Stimulated activated CD8-positive, alpha-beta memory T cell treated with anti-CD3 and anti-CD28 coated beads, Interleukin-7, amount 100 ng/mL, for 1 hour (primary cell): ENCODE data around the gene LDHB.
"Not testable (repeated sequence)": the region's sequence is repeated elsewhere in the genome, so short reads cannot be mapped to it uniquely, and the experiment has no call there.

Experiments used
- DNase-seq, 2 donors: peaks; one replicate each; pipeline ENCODE4 v3.0.0-alpha.2; 2020; ENCODE audit warnings: low read depth in 2 of 2

The LDHB gene

DNA sequence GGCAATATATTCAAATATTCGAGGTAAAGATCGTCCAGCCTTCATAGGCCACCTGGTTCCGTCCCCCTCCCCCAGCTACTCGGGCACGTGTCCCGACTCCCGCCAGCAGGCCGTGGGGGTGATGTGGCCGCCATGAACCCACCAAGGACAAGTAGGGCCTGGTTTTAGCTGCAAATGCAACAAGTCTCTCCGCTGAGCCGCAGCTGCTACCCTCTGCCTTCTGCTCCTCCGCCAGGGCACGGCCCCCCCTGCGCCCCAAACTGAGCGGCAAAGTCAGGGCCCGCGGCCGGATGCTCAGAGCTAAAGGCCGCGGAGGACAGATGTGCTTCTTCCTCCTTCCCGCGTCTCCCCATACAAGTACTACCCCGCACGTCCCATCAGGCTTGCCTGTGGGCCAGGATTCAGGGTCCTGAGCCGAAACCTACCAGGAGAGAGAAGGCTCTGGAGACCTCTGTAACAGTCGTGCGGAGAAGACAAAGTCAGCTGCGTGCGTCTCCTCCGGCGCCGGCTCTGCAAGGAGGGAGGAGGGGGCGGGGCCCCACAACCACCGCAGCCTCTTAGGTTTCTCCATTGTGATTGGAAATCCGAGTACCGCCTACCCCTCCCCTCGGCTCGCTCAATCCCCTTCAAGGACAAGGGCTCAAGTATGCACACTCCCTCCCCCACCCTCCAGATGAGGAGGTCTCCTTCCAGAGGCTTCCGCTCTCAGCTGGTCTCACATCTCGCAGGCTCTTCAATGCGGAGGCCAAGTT is at the start of gene LDHB:
TSS of gene LDHB (minus strand) at position 517 of the 752 bp plus-strand sequence. CDS start 3,171 bp downstream, outside the sequence.
- DNase-seq, result peak; percentile 80 to 88

- no peak for DNase-seq
Observed at GRCh38 chr12:21704847-21705246, 47.2 kb upstream of the LDHB start.

- DNase-seq, result no peak
Observed at GRCh38 chr12:21699851-21700250, 42.2 kb upstream of the LDHB start.

GRCh38 chr12:21697904-21698630 is 40.4 kb upstream of the LDHB start:
- DNase-seq, result no peak

DNA sequence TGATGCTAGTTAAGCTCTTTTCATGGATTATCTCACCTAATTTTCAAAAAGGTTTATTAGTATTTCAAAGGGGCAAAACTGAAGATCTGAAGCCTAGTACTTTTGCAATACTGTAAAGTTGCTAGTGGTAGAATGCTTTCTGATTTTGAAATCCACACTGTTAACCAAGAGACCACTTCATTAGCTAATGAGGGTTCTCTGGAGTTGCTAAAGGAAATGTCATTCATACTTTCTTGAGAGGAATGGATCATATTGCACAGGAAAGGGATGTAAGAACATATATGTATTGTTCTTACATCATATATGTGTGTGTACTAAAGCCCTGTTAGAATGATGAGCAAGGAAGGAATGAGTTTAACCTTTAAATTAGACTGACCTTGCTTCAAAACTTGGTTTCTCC is 39.0 kb upstream of the LDHB start:
- DNase-seq, result no peak

- DNase-seq, result no peak
Observed at GRCh38 chr12:21695986-21696385, 38.3 kb upstream of the LDHB start.

DNA sequence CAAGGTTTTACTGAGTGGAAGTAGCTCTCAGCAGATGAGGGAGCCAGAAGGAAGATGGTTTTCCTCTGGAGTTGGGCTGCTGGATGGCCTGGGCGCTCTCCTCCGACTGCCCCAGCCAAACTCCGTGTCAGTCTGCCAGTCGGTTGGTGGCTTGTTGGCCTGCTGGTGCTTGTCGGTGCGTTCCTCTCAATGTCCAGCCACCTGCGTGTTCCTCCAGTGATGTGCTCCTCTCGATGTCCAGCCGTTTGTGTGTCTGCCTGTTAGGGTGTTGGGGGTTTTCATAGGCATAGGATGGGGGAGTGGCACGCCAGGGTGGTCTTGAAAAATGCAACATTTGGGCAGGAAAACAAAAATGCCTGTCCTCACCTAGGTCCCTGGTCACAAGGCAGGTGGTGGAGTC is 37.0 kb upstream of the LDHB start:
- no peak for DNase-seq

- no peak for DNase-seq
Observed at GRCh38 chr12:21691515-21691914, 33.9 kb upstream of the LDHB start.

GRCh38 chr12:21690704-21691368 is 33.2 kb upstream of the LDHB start:
- no peak for DNase-seq

DNA sequence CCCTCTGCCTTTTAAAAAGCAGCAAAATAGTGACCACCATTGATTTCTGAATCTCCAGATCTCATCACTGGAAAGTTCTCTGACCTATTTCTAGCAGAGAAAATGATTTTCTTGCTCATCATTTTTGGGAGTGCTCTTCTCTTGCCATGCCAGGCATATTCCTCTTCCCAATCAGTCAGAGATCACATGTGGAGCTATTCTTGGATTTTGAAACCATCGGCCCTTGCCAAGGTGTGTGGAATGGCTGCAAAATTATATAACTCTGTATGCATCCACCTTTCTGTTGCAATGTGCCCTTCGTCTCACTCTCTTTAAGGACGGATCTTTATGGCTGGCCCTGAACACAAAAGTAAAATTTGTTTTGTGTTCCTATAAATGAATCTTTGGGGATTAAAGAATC is 25.5 kb upstream of the LDHB start:
- no peak for DNase-seq

- no peak for DNase-seq
Observed at GRCh38 chr12:21678959-21679358, 21.3 kb upstream of the LDHB start.

- no peak for DNase-seq
Observed at GRCh38 chr12:21677622-21678277, 20.1 kb upstream of the LDHB start.

DNA sequence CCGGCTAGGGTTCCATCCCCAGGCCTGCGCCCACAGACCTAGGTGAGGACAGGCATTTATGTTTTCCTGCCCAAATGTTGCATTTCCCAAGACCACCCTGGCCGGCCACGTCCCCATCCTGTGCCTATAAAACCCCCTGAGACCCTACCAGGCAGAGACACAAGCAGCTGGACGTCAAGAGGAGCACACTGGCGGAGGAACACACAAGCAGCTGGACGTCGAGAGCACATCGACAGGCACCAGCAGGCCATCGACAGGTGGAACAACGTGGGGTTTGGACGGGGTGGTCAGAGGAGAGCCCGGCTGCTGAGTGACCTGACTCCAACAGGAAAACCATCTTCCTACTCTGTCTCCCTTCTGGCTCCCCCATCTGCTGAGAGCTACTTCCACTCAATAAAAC is 19.6 kb upstream of the LDHB start:
- DNase-seq, result no peak

DNA sequence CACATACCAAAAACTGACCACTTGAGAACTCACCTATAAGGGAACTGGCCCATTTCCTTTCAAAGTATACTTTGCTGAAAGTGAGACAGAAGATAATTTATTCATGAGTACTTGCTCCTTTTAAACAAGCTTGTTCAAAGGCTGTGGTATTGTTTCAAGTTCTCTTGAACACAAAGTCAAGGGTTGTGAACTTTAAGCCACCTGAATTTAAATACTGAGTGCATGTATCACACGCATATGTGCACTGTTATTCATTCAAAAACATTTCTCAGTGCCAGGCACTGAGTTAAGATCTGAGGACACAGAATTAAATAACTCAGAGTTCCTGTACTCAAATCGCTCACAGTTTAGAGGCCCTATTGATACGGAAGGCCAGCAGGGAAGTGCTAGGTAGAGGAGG is 19.1 kb upstream of the LDHB start:
- no peak for DNase-seq

GRCh38 chr12:21675641-21676040 is 18.0 kb upstream of the LDHB start:
- no peak for DNase-seq

DNA sequence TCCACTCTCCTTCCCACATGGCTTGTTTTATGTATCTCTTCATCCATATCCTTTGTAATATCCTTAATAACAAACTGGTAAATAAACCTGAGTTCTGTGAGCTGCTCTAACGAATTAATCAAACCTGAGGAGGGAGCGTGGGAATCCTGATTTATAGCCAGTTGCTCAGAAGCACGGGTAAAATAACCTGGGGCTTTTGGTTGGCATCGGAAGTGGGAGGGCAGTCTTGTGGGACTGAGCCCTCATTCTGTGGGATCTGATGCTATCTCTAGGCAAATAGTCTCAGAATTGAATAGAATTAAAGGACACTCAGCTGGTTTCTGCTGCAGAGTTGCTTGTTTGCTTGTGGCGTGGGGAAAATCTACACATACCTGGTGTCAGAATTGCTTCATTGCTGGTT is 17.5 kb upstream of the LDHB start:
- DNase-seq, result no peak

GRCh38 chr12:21673830-21674552 is 16.3 kb upstream of the LDHB start:
- DNase-seq, result not testable (repeated sequence)

GRCh38 chr12:21672146-21672545 is 14.5 kb upstream of the LDHB start:
- no peak for DNase-seq

GRCh38 chr12:21666722-21667121 is 9.1 kb upstream of the LDHB start:
- DNase-seq, result no peak

- DNase-seq, result no peak
Observed at GRCh38 chr12:21665816-21666215, 8.2 kb upstream of the LDHB start.

- DNase-seq, result no peak
Observed at GRCh38 chr12:21662122-21662792, 4.6 kb upstream of the LDHB start.
